ENCODE measurements around the gene WWOX. TPM values are rescaled to one million over a fixed set of nuclear protein-coding genes. Genes with fewer than 3 reads are reported as not detected.

Gene WWOX
- polyA plus RNA-seq, 1 donor from 2014 or later, result 25.6 TPM

GRCh38 chr16:79156761-79157160 lies 1057.3 kb downstream of the WWOX start:
- Histone ChIP-seq H3K4me2 (ENCODE audit: low read length) (no peak overlapping the region), H3K27me3 (ENCODE audit: insufficient read depth, low read depth, low read length) (no peaks in the 10 kb centered on the region), H3K4me3 (ENCODE audit: low read length) (no peak overlapping the region), H3K27ac (ENCODE audit: low read length) (no peak overlapping the region), H4K20me1 (ENCODE audit: insufficient read depth) (no peaks in the 10 kb centered on the region), H3K9me2 (ENCODE audit: insufficient read depth, low read length) (no peaks in the 10 kb centered on the region), H3K9ac (ENCODE audit: low read length) (no peak overlapping the region), H3K79me2 (replicated peaks; ENCODE audit: insufficient read depth, low read length) (no peaks in the 10 kb centered on the region), H3K36me3 (ENCODE audit: insufficient read depth, low read length) (no peaks in the 10 kb centered on the region), H3K9me3 (ENCODE audit: low read length) (no peaks in the 10 kb centered on the region), H3F3A (ENCODE audit: insufficient read depth, low read length, poor library complexity, severe bottlenecking) (no peaks in the 10 kb centered on the region), H2AFZ (ENCODE audit: low read depth, low read length) (no peak overlapping the region)
- TF ChIP-seq CTCF (IDR thresholded peaks at IDR 0.05; ENCODE audit: poor library complexity, severe bottlenecking) (no peak), EZH2 (IDR thresholded peaks at IDR 0.05; ENCODE audit: borderline replicate concordance, insufficient read depth, low read length, poor library complexity, severe bottlenecking) (no peak), SMC3 (conservative IDR thresholded peaks at IDR 0.05; ENCODE audit: poor library complexity) (no peak), POLR2AphosphoS5 (IDR thresholded peaks at IDR 0.05) (no peak), TAF1 (IDR thresholded peaks at IDR 0.05; ENCODE audit: low read depth) (no peak), RAD21 (conservative IDR thresholded peaks at IDR 0.05) (no peak), REST (IDR thresholded peaks at IDR 0.05; ENCODE audit: borderline replicate concordance) (no peak), EP300 (conservative IDR thresholded peaks at IDR 0.05; ENCODE audit: poor library complexity, severe bottlenecking) (no peak)

- Histone ChIP-seq H3K27me3 (ENCODE audit: insufficient read depth, low read depth, low read length) (no peaks in the 10 kb centered on the region), H3K27ac (ENCODE audit: low read length) (no peak overlapping the region), H3K9ac (ENCODE audit: low read length) (no peak overlapping the region), H4K20me1 (ENCODE audit: insufficient read depth) (no peaks in the 10 kb centered on the region), H3K9me3 (ENCODE audit: low read length) (no peaks in the 10 kb centered on the region), H3K9me2 (ENCODE audit: insufficient read depth, low read length) (no peaks in the 10 kb centered on the region), H3K4me2 (ENCODE audit: low read length) (no peak overlapping the region), H3K79me2 (replicated peaks; ENCODE audit: insufficient read depth, low read length) (no peaks in the 10 kb centered on the region), H3F3A (ENCODE audit: insufficient read depth, low read length, poor library complexity, severe bottlenecking) (no peaks in the 10 kb centered on the region), H3K4me3 (ENCODE audit: low read length) (no peak overlapping the region), H2AFZ (ENCODE audit: low read depth, low read length) (no peak overlapping the region), H3K36me3 (ENCODE audit: insufficient read depth, low read length) (no peaks in the 10 kb centered on the region)
- no peak for TF ChIP-seq SMC3 (conservative IDR thresholded peaks at IDR 0.05; ENCODE audit: poor library complexity)
- no peak for TF ChIP-seq TAF1 (IDR thresholded peaks at IDR 0.05; ENCODE audit: low read depth)
- TF ChIP-seq EP300 (conservative IDR thresholded peaks at IDR 0.05; ENCODE audit: poor library complexity, severe bottlenecking), result no peak
- TF ChIP-seq RAD21 (conservative IDR thresholded peaks at IDR 0.05), result no peak
- TF ChIP-seq CTCF (IDR thresholded peaks at IDR 0.05; ENCODE audit: poor library complexity, severe bottlenecking), result no peak
- no peak for TF ChIP-seq MXI1 (conservative IDR thresholded peaks at IDR 0.05; ENCODE audit: poor library complexity, severe bottlenecking)
- no peak for TF ChIP-seq REST (IDR thresholded peaks at IDR 0.05; ENCODE audit: borderline replicate concordance)
- TF ChIP-seq POLR2AphosphoS5 (IDR thresholded peaks at IDR 0.05), result no peak
- no peak for TF ChIP-seq EZH2 (IDR thresholded peaks at IDR 0.05; ENCODE audit: borderline replicate concordance, insufficient read depth, low read length, poor library complexity, severe bottlenecking)
Measured at GRCh38 chr16:79158337-79158736, 1058.9 kb downstream of the WWOX start.

Data from neural cell (in vitro differentiated cells).